Progenitor cell of endocrine pancreas (in vitro differentiated cells): ENCODE measurements around the gene SPATA6L. TPM values are rescaled to one million over a fixed set of nuclear protein-coding genes. Genes with fewer than 3 reads are reported as not detected.

Experiments
- DNase-seq: peaks from one replicate; pipeline ENCODE4 v3.0.0; 2021; ENCODE audit warnings: low spot score; ENCODE audit not compliant: unreplicated experiment
- H3K27ac Mint-ChIP-seq: 2 replicates; pipeline ENCODE4 v1.8.0; 2021; ENCODE audit warnings: mild to moderate bottlenecking, moderate library complexity, mixed read lengths
- H3K27me3 Mint-ChIP-seq: 2 replicates; pipeline ENCODE4 v1.8.0; 2021; ENCODE audit warnings: mixed read lengths
- H3K36me3 Mint-ChIP-seq: 2 replicates; pipeline ENCODE4 v1.8.0; 2022; ENCODE audit warnings: mixed read lengths; ENCODE audit not compliant: insufficient read depth
- H3K4me1 Mint-ChIP-seq: 2 replicates; pipeline ENCODE4 v1.8.0; 2021; ENCODE audit warnings: low read depth, mixed read lengths
- H3K4me3 Mint-ChIP-seq: 2 replicates; pipeline ENCODE4 v1.8.0; 2021; ENCODE audit warnings: low read depth, mild to moderate bottlenecking, moderate library complexity, mixed read lengths
- H3K9me3 Mint-ChIP-seq: 2 replicates; pipeline ENCODE4 v1.8.0; 2021; ENCODE audit warnings: low read depth, mixed read lengths
- total RNA-seq: library from RNA; stranded (reverse); gene quantifications from 2 replicates; pipeline ENCODE4 v1.2.1, GENCODE V29; 2021
- TF ChIP-seq, protein P1 (sequence below): fragments of 200-600 bp; sonication (generic); IDR thresholded peaks from one replicate; pipeline ENCODE4 v1.5.0; 2021; ENCODE audit warnings: antibody characterized with exemption, mild to moderate bottlenecking; ENCODE audit not compliant: unreplicated experiment

The SPATA6L gene
- total RNA-seq, 1 donor from 2014 or later, result 7.1 TPM

- Mint-ChIP-seq H3K36me3 (no peaks in the 10 kb centered on the region), H3K27ac (no peak overlapping the region), H3K4me3 (no peak overlapping the region), H3K27me3 (no peaks in the 10 kb centered on the region), H3K4me1 (no peaks in the 10 kb centered on the region), H3K9me3 (no peaks in the 10 kb centered on the region)
- TF ChIP-seq, protein P1, sequence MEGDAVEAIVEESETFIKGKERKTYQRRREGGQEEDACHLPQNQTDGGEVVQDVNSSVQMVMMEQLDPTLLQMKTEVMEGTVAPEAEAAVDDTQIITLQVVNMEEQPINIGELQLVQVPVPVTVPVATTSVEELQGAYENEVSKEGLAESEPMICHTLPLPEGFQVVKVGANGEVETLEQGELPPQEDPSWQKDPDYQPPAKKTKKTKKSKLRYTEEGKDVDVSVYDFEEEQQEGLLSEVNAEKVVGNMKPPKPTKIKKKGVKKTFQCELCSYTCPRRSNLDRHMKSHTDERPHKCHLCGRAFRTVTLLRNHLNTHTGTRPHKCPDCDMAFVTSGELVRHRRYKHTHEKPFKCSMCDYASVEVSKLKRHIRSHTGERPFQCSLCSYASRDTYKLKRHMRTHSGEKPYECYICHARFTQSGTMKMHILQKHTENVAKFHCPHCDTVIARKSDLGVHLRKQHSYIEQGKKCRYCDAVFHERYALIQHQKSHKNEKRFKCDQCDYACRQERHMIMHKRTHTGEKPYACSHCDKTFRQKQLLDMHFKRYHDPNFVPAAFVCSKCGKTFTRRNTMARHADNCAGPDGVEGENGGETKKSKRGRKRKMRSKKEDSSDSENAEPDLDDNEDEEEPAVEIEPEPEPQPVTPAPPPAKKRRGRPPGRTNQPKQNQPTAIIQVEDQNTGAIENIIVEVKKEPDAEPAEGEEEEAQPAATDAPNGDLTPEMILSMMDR, result no peak
- no peak for DNase-seq
Observed at GRCh38 chr9:4591123-4591500, 75.2 kb downstream of the SPATA6L start.

DNA sequence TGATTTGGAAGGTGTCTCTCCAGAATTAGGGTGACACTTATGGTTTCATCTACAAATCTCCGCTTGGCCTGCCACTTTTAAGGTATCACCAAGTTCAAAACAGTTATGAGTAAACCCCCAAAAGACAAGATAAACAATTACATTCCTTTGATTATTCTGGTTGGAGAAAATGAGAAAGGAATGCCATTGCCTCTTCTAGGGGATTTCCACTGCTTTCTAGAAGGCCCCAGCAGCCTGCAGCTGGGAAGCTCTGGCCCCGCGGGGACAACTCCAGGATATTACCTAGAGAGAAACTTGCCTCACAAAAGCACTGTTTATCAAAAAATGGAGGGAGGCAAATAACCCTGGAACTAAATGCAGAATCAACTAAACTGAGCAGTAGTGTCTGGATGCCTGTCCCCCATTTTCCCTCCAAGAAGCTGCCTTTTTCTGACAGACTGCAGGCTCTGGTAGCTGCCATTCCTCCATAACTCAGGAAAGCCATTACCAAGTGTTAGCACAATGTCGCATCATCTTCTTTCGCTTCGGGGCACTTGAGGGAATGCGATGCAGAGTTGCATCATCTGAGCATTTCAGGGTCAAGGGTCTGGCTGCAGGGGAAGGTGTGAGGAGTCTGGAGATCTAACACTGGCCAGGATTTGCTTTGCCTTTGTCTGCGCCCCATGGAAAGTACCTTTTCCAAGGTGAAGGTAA is 75.7 kb downstream of the SPATA6L start:
- Mint-ChIP-seq H3K36me3 (no peaks in the 10 kb centered on the region), H3K4me1 (no peaks in the 10 kb centered on the region), H3K9me3 (no peaks in the 10 kb centered on the region), H3K27me3 (no peaks in the 10 kb centered on the region), H3K27ac (no peak overlapping the region), H3K4me3 (no peak overlapping the region)
- TF ChIP-seq, protein P1, result no peak
- no peak for DNase-seq

GRCh38 chr9:4588721-4589120 is 77.6 kb downstream of the SPATA6L start:
- Mint-ChIP-seq H3K36me3 (peaks cover 7% of the 10 kb centered on the region), H3K4me1 (no peaks in the 10 kb centered on the region), H3K27me3 (no peaks in the 10 kb centered on the region), H3K27ac (no peak overlapping the region), H3K9me3 (no peaks in the 10 kb centered on the region), H3K4me3 (no peak overlapping the region)
- TF ChIP-seq, protein P1, result no peak
- DNase-seq, result no peak

- no peak for DNase-seq
- H3K4me1 Mint-ChIP-seq, result no peaks in the 10 kb centered on the region
- no peak overlapping the region for H3K4me3 Mint-ChIP-seq
- H3K27ac Mint-ChIP-seq, result no peak overlapping the region
- TF ChIP-seq, protein P1, result no peak
- H3K9me3 Mint-ChIP-seq, result no peaks in the 10 kb centered on the region
- H3K27me3 Mint-ChIP-seq, result no peaks in the 10 kb centered on the region
- H3K36me3 Mint-ChIP-seq, result peaks cover 7% of the 10 kb centered on the region
Observed at GRCh38 chr9:4585135-4585534, 81.1 kb downstream of the SPATA6L start.

GRCh38 chr9:4584636-4585035 is 81.6 kb downstream of the SPATA6L start:
- no peak overlapping the region for H3K27ac Mint-ChIP-seq
- peaks cover 7% of the 10 kb centered on the region for H3K36me3 Mint-ChIP-seq
- H3K9me3 Mint-ChIP-seq, result no peaks in the 10 kb centered on the region
- H3K4me3 Mint-ChIP-seq, result no peak overlapping the region
- DNase-seq, result no peak
- TF ChIP-seq, protein P1, result no peak
- H3K4me1 Mint-ChIP-seq, result no peaks in the 10 kb centered on the region
- no peaks in the 10 kb centered on the region for H3K27me3 Mint-ChIP-seq
